GM21447 (cell line): ENCODE data around the gene TMEM53.
"Not testable (repeated sequence)": the region's sequence is repeated elsewhere in the genome, so short reads cannot be mapped to it uniquely, and the experiment has no call there.

Experiments
- ATAC-seq: cut with Tn5 transposase; IDR thresholded peaks from one replicate; pipeline ENCODE4 v1.9.1; 2021; ENCODE audit not compliant: unreplicated experiment

The TMEM53 gene

DNA sequence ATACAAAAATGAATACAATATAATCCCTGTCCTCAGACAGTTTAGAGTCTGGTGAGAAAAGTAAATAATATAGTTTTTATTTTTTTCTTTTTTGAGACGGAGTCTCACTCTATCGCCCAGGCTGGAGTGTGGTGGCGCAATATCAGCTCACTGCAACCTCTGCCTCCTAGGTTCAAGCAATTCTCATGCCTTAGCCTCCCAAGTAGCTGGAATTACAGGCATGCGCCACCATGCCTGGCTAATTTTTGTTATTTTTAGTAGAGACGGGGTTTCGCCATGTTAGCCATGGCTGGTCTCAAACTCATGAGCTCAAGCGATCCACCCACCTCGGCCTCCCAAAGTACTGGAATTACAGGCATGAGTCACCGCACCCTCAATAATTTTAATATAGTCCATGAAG, 25.1 kb upstream of the TMEM53 start:
- ATAC-seq: not testable (repeated sequence)

GRCh38 chr1:44698138-44698537, 23.9 kb upstream of the TMEM53 start:
- ATAC-seq: no peak

DNA sequence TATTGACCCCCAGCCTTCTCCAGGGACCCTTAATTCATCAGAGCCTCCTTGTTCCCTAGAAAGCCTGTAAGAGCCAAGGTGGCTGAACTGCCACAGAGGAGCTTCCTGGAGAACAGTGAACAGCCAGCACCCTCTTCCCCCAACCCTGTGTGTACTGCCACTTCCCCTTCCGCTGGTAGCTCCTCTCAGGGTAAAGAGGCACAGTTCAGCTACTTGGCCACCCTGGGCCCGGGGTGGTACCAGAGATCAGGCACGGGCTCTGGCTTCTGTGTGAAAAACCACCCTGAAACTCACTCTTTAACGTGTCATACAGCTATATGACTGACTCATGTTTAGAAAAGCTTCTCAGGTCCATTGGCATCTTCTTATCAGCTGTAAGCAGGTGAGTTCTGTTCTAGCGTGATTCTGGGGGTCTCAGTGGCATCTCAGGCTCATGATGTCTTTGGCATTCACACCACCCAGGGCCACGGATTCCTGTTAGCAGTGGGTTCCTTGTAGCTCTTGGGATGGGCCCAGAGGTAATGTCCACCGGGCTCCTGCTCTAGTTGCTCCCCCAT, 22.6 kb upstream of the TMEM53 start:
- ATAC-seq: no peak

- ATAC-seq: no peak
These were observed 21.8 kb upstream of the TMEM53 start for GRCh38 chr1:44696101-44696500.

DNA sequence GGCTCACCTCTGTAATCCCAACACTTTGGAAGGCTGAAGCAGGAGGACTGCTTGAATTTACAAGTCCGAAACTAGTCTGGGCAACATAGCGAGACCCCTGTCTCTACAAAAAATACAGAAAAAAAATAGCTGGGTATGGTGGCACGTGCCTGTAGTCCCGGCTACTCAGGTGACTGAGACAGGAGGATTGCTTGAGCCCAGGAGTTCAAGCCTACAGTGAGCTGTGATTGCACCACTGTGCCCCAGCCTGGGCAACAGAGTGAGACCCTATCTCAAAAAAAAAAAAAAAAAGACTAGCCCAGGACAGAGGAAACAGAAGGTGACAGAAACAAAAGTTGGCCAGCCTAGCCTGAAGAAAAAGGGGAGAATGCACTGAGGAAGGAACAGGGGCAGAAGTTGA, 21.4 kb upstream of the TMEM53 start:
- ATAC-seq: no peak

DNA sequence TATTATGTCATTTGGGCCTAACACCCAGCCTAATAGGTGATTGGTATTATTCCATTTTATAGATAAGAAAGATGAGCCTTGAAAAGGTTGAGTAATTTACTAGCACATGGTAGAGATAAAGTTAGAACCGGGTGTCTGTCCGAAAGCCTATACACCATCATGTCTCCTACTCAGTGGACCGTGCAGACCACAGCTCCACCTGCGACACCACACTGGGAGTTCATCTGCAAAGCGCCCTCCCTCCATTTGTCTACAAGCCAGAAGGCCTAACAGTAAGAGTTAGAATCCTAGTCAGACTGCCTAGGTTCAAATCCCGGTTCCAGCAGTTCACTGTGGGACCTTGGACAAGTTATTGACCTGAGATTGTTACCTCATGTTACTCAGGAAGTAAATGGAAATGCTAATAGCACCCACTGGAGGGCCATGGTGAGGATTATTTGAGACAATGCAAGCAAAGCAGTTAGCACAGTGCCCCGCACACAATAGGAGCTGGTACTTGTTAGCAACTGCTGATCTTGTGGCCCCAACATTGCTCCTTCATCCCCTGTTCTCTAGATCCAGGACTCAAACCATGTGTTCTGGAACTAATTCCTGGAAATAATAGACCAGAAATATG, 20.7 kb upstream of the TMEM53 start:
- ATAC-seq: peak; percentile 62

DNA sequence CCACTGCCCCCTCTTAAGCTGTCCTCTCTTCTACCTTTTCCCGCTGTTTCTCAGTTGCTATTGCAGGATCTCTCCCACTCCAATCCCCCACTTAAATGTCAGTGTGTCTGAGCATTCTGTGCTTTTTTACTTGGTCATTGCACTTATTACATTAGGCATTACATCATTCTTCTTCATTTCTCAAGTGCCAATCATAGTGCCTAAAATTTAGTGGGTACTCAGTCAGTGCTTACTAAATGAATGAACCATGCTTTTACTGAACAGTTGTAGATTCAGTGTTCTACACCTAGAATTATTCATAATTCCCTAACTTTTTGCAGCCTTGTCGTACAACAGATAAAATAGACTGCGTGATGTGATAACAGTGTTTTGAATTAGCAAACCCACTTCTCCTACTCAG, 19.6 kb upstream of the TMEM53 start:
- ATAC-seq: no peak

DNA sequence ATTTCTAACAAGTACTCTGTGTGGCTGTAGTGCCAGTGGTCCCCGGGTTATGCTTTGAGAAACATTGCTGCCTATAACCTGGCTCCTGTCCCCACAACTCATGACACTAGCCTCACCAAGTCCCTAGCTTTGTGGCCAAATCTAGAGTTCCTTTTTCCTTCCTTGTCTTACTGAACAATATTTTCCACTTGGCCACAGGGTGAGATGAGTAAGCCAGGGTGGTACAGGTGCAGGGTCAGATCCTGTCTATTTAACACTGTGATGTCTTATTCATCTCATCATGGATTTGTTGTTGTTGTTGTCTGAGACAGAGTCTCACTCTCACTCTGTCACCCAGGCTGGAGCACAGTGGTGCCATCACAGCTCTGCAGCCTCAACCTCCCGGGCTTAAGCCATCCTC, 18.9 kb upstream of the TMEM53 start:
- ATAC-seq: no peak

DNA sequence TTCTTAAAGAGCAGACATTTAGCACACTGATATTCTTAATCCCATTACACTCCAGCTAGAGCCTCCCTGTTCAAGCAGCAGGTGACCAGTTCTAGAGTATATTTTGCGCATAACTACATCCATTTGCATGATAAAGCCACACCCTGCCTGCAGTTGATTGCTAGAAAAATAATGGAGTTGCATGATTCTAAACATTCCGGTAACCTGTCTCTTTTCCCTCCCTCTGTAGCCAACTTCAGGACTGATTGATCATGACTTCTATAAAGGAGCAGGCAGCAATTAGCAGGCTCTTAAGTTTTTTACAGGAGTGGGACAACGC, 15.1 kb upstream of the TMEM53 start:
- no peak for ATAC-seq

DNA sequence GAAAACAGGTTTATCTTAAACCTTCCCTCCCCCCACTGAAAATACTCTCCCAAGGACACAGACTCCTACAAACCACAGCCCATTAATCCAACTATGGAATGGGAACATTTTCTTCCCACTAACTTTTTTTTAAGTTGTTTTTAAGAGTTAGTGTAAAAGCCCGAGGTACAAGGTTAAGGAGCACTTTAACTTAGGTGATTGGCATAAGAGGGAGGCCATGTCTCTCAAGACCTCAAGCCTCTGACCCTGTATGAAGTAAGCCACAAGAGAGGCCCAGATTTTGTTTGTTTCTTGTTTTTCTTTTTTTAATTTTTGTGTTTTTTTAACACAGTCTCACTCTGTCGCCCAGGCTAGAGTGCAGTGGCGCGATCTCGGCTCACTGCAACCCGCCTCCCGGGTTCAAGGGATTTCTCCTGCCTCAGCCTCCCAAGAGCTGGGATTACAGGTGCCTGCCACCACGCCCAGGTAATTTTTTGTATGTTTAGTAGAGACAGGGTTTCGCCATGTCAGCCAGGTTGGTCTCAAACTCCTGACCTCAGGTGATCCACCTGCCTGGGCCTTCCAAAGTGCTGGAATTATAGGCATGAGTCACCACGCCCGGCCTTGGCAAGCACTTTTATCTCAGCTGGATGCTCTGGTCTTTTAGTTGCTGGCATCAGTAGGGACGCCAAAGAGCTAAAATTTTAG, 14.6 kb upstream of the TMEM53 start:
- no peak for ATAC-seq

DNA sequence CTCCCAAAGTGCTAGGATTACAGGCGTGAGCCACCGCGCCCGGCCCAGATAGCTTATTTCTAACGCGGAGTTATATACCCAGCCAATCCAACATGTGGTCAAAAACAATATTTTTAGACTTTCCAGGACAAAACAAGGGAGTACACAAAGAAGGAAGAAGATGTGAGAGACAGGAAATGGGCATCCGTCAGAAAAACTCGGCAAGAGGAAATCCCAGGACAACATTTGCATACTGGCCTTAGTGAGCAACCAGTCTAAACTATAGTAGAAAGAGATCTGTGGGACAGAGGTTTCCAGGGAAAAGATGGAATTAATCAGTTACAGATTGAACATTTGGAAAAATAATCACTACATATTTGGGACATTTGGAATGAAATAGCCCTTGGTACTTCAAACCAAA, 11.6 kb upstream of the TMEM53 start:
- ATAC-seq: no peak

GRCh38 chr1:44685218-44685617, 10.9 kb upstream of the TMEM53 start:
- no peak for ATAC-seq

DNA sequence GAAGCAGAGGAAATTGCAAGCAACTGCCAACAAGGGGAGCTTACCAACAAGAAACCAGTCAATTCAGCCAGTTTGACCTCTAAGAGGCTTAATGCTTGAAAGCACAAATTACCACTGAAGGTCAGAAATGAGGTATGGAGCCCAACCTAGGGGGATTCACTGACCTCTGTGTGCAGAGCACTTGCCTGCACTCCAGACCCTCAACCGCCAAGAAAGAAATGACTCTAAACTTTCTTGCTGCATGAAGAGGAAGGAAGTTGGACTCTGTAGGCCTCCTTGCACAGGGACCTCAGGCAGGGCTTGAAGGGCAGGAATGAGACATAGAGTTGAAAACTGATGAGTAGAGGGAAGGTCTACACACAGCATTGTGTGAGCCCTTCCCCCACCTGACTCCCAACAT, 10.2 kb upstream of the TMEM53 start:
- peak; percentile 79 for ATAC-seq

DNA sequence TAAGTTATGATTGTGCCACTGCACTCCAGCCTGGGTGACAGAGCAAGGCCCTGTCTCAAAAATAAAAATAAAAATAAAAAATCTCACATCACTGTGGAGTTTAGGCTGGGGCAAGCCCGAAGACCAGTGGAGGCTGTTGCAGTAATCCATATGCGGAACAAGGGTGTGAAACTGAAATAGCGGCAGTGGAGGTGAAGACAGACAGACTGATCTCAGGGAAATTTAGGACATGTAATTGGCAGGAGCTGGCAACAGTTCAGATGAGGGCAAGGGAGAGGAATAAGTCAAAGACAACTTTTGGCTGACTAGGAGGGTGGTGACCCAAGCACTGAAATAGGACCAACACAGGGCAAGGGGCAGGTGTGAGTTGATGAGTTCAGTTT, 8.6 kb upstream of the TMEM53 start:
- ATAC-seq: no peak

- ATAC-seq: no peak
These were observed 7.9 kb upstream of the TMEM53 start for GRCh38 chr1:44681905-44682882.

- ATAC-seq: no peak
These were observed 5.2 kb upstream of the TMEM53 start for GRCh38 chr1:44679468-44679867.

DNA sequence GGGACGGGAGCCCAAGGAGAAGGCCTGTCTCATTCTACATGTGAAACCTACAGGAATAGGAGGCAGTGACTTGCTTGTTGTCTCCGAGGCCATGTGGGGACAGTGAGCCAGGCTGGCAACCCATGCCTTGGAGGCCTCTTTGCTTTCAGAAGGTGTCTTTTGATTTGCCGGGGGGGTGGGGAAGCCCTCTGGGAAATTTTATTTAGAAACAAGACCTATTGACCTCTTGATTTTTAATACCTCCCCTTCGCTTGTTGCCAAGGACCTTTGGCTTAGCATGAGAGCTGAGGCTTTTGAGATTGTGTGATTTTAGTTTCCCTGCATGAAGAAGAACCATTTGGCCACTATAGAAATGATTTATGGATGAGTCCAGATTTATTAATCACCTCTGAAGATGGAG, 4.3 kb upstream of the TMEM53 start:
- ATAC-seq: no peak

- ATAC-seq: no peak
These were observed 3.8 kb upstream of the TMEM53 start for GRCh38 chr1:44678120-44678519.

DNA sequence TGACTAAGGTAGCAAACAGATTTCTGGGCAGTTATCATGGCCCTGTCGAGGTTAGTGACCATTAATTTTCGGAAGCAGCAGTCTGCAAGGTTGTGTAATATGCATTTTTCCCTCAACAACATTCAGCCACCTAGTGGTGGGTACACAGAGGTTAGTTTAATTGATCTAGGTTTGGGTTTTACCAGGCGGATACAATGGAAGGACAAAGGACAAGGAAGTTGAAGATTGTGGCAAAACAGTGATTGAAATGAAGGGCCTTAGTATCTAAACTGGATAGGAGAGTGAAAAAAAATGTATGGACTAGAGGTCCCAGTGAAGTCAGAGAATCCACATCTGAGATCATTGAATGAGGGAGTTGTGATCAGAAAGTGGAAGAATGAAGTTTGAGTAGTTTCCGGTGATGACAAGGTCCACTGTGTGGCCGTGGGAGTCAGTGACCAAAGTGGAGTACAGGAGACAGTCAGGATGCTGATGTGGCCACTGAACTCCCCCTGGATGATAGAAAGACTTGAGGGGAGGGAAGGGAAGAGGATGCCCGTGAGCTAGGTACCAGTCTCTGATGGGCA, 3.0 kb upstream of the TMEM53 start:
- no peak for ATAC-seq

- no peak for ATAC-seq
These were observed 2.4 kb upstream of the TMEM53 start for GRCh38 chr1:44676484-44677200.

- ATAC-seq: no peak
These were observed 905 bp upstream of the TMEM53 start for GRCh38 chr1:44675186-44675585.
